D721Med (cell line): ENCODE measurements around the gene TOX3.

Experiments used
- DNase-seq: peaks from one replicate; pipeline ENCODE4 v3.0.0; 2011; ENCODE audit warnings: low spot score; ENCODE audit not compliant: insufficient read length
- FAIRE-seq: peaks from 2 replicates; lab custom pipeline; 2011; peaks lifted over from hg19 to GRCh38; lab: Jason Lieb, UNC
- CTCF ChIP-seq: IDR thresholded peaks from 2 replicates; pipeline ENCODE4 v1.5.1; 2012; ENCODE audit warnings: mild to moderate bottlenecking, control low read depth; ENCODE audit not compliant: insufficient read depth; ENCODE audit errors: missing control alignments

Gene TOX3

GRCh38 chr16:52500963-52501362 is 46.0 kb downstream of the TOX3 start:
- FAIRE-seq (no peak), DNase-seq (no peak)
- no peak for TF ChIP-seq CTCF

GRCh38 chr16:52499060-52499440 is 47.9 kb downstream of the TOX3 start:
- no peak for TF ChIP-seq CTCF
- FAIRE-seq = no peak
- no peak for DNase-seq

- TF ChIP-seq CTCF = no peak
- FAIRE-seq = no peak
- no peak for DNase-seq
Measured at GRCh38 chr16:52498328-52499059, 48.4 kb downstream of the TOX3 start.

GRCh38 chr16:52497067-52497816 is 49.7 kb downstream of the TOX3 start:
- FAIRE-seq (no peak), DNase-seq (no peak)
- TF ChIP-seq CTCF = no peak

- DNase-seq (no peak), FAIRE-seq (no peak)
- TF ChIP-seq CTCF = no peak
Measured at GRCh38 chr16:52496051-52496876, 50.7 kb downstream of the TOX3 start.

- no peak for TF ChIP-seq CTCF
- no peak for FAIRE-seq
- no peak for DNase-seq
Measured at GRCh38 chr16:52494621-52495020, 52.3 kb downstream of the TOX3 start.

GRCh38 chr16:52494145-52494544 is 52.8 kb downstream of the TOX3 start:
- FAIRE-seq (no peak), DNase-seq (no peak)
- TF ChIP-seq CTCF = no peak
